HG03558 (cell line): ENCODE results near the gene TVP23B.
"Not testable (repeated sequence)": the region's sequence is repeated elsewhere in the genome, so short reads cannot be mapped to it uniquely, and the experiment has no call there.

ENCODE experiments used
- ATAC-seq: cut with Tn5 transposase; IDR thresholded peaks from one replicate; pipeline ENCODE4 v1.9.1; 2021; ENCODE audit warnings: moderate number of reproducible peaks; ENCODE audit not compliant: unreplicated experiment; ENCODE audit errors: extremely low read depth

The TVP23B gene

DNA sequence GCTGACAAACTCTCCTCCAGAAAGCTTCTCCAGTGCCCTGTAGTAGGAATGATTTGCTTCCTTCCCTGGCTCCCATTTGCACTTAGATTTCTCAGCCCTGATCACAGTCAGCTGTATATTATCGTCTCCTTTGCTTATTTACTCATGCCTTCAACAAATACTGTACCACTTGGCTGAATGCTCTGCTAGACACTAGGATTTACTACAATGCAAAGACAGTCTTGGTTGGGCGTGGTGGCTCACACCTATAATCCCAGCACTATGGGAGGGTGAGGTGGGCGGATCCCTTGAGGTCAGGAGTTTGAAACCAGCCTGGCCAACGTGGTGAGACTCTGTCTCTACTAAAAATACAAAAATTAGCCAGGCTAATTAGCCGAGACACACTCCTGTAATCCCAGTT lies 5.9 kb downstream of the TVP23B start:
- not testable (repeated sequence) for ATAC-seq

- ATAC-seq, result not testable (repeated sequence)
These were observed 10.4 kb downstream of the TVP23B start for GRCh38 chr17:18791402-18791801.

GRCh38 chr17:18794841-18795240 lies 13.9 kb downstream of the TVP23B start:
- ATAC-seq, result not testable (repeated sequence)

- ATAC-seq, result not testable (repeated sequence)
These were observed 15.9 kb downstream of the TVP23B start for GRCh38 chr17:18796887-18797286.

- ATAC-seq, result not testable (repeated sequence)
These were observed 22.7 kb downstream of the TVP23B start for GRCh38 chr17:18803458-18804245.

DNA sequence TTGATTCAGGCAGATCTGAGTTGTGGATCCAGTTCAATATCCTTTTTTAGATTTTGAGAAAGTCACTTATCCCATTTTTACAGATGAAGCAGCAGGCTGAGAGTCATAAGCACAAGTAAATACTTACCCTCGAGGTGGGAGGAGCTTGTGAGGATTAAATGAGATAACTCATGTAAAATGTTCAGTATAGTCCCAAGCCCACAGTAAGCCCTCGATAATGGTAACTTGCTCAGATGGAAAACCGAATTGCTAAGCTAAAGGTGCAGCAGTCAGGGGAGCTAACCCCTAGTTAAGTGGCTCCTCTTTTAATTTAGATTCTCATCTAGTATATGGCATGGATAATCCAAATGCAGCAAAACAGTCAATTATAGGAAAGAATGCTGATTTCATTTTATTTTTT lies 34.9 kb downstream of the TVP23B start:
- ATAC-seq, result not testable (repeated sequence)

DNA sequence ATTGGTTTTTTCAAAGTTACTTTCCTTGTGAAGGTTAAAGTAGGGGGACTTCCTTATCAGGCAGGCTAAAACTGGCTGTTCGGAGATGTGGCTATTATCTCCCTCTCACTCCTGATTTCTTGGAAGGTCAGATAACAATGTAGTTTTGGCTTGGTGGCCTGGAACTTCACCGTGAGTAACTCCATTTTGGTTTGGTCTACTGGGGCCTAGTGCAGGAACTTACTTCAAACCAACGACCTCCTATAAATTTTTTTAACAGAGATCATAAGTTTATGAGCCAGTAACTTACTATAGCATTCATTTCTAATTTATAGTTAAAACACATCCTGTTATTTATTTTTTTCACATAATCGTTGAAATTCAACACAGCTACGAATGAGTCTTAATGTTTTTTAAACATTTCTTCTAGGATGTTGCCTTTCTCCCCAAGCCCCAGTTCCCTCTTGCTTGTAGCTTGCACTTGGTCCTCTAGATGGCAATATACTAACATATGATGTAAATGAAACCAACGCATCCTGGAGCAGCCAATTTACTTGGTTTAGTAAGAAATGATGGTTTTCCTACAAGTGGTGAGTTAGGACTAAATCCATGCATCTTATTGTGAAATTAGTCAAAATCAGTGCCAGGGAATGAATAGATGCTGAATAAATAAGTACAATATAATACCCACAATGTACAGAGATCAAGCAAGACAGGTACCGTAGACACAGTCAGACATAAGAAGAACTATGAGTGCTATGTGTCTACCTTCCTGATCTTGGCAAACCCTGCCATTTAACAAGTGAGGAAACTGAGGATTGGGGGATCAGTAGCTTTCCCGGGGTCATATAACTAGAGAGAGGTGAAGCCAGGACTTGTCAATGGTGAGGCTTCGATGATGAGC lies 35.7 kb downstream of the TVP23B start:
- ATAC-seq, result not testable (repeated sequence)

GRCh38 chr17:18821430-18821829 lies 40.4 kb downstream of the TVP23B start:
- not testable (repeated sequence) for ATAC-seq

DNA sequence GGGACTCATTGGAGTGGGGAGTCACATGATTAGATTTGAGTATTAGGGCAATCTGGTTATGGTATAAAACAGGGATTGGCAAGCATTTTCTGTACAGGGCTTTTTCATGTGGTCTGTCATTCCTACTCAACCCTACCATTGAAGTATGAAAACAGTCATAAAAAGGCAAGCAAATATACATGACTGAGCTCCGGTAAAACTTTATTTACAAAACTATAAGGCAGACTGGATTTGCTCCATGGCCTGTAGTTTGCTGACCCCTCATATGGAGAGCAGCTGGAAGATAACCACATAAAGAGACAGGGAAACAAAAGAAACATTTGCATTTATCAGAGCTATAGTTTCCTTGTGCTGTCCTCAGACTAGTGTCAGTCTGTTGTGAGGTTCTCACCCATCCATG lies 46.6 kb downstream of the TVP23B start:
- ATAC-seq, result not testable (repeated sequence)

- ATAC-seq, result no peak
These were observed 67.5 kb downstream of the TVP23B start for GRCh38 chr17:18848501-18848900.

DNA sequence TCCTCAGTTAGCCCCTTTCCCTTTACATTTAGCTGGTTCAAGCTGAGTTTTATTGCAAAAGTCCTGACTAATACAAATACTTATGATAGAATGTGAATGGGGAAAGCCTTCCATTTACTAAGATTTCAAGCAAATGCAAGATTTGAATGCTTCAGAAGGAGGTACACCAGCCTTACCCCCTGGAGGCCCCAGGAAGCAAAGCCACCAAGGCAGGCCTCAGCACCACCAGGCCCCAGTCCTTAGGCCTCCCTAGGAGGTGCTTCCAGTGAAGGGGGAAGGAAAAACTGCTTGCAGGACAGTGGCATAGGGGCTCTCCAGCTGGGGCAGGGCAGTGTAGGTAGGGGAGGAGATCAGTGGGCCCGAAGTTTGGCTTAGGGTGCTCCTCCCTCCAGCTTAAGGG lies 69.7 kb downstream of the TVP23B start:
- no peak for ATAC-seq

GRCh38 chr17:18851201-18851600 lies 70.2 kb downstream of the TVP23B start:
- ATAC-seq, result no peak

- no peak for ATAC-seq
These were observed 74.0 kb downstream of the TVP23B start for GRCh38 chr17:18854956-18855355.

- peak; percentile 42 for ATAC-seq
These were observed 75.0 kb downstream of the TVP23B start for GRCh38 chr17:18855831-18856569.
